Heart right ventricle (tissue), 16 donors: ENCODE measurements around the gene MEGF11. TPM values are rescaled to one million over a fixed set of nuclear protein-coding genes. Genes with fewer than 3 reads are reported as not detected.
A peak's percentile ranks its signal among the peaks of the same experiment; 100 is the strongest.

Source experiments
- ATAC-seq, 8 donors: fragments of 200-7000 bp; cut with Tn5 transposase; one replicate each; pipeline ENCODE4 v1.9.1; 2020; ENCODE audit warnings: mild to moderate bottlenecking in 8 of 8, moderate library complexity in 8 of 8, moderate number of reproducible peaks in 1 of 8
- DNase-seq, 2 donors: peaks; one replicate each; pipeline ENCODE4 v3.0.0-alpha.2; 2020
- H3K27ac ChIP-seq, 10 donors: fragments of 200-600 bp; sonication (generic) in 2 of 10; one replicate each; pipeline versions ENCODE4 v1.5.0 to v1.8.0; 2020 to 2022; ENCODE audit warnings: mild to moderate bottlenecking in 3 of 10
- H3K27me3 ChIP-seq, 7 donors: fragments of 200-600 bp; one replicate each; pipeline ENCODE4 v1.8.0; 2021 to 2022; ENCODE audit warnings: mild to moderate bottlenecking in 2 of 7
- H3K36me3 ChIP-seq, 9 donors: fragments of 200-600 bp; sonication (generic) in 1 of 9; one replicate each; pipeline versions ENCODE4 v1.5.0 to v1.8.0; 2020 to 2022; ENCODE audit warnings: mild to moderate bottlenecking in 2 of 9
- H3K4me1 ChIP-seq, 9 donors: fragments of 200-600 bp; sonication (generic) in 1 of 9; one replicate each; pipeline versions ENCODE4 v1.5.0 to v1.8.0; 2020 to 2022; ENCODE audit warnings: mild to moderate bottlenecking in 4 of 9
- H3K4me3 ChIP-seq, 10 donors: fragments of 200-600 bp; sonication (generic) in 2 of 10; one replicate each; pipeline versions ENCODE4 v1.5.0 to v1.8.0; 2020 to 2022; ENCODE audit warnings: mild to moderate bottlenecking in 7 of 10, moderate library complexity in 2 of 10
- H3K9me3 ChIP-seq, 11 donors: fragments of 200-600 bp in 10 of 11; sonication (generic) in 2 of 11; one replicate each; pipeline versions ENCODE4 v1.5.0 to v1.8.0; 2013 to 2022; ENCODE audit warnings: mild to moderate bottlenecking in 2 of 11, control low read depth in 1 of 11, moderate library complexity in 1 of 11
- WGBS, 2 donors: extraction: QIAGEN DNeasy Blood & Tissue Kit; methylation state at CpG; one replicate each; pipeline ENCODE4 v1.1.7; 2013; ENCODE audit warnings: inconsistent platforms in 1 of 2; 5-methylcytosine and 5-hydroxymethylcytosine counted together
- intact Hi-C, 10 donors: fragments of 100-400 bp; cut with DNase I; formaldehyde crosslinking; loops; one replicate each; pipeline versions ENCODE4 v1.11.1 to v1.14.2; 2022
- polyA plus RNA-seq, 2 donors: library from polyadenylated mRNA; stranded (reverse); fragments of 200-250 nt; gene quantifications; one replicate each; pipeline ENCODE4 v1.2.3, GENCODE V29; 2013
- total RNA-seq, 10 donors: library from RNA; stranded (reverse); fragmentation: NEBNext Ultra II Directional in 3 of 10; extraction: Animal tissue kit (Norgen Biotek cat#: 25700) in 3 of 10; gene quantifications; one replicate each; pipeline versions ENCODE4 v1.2.1 to v1.2.4, GENCODE V29; 2021 to 2023
- TF ChIP-seq, protein P1 (sequence below), 9 donors: fragments of 200-600 bp; sonication (generic) in 2 of 9; IDR thresholded peaks; one replicate each; pipeline versions ENCODE4 v1.5.0 to v1.8.0; 2021 to 2022; ENCODE audit warnings: antibody characterized with exemption in 9 of 9, mild to moderate bottlenecking in 5 of 9, moderate library complexity in 1 of 9
- donor health status: Arrhythmogenic right ventricular cardiomyopathy.
- donor health status: ischemic (EF 13 %, LVEDD 7.1; RV severe dilation, severe dysfunction).
- donor health status: healthy with polysubstance abuse.
- donor health status: DM: no; HTN: yes; CAD: no.
- donor health status: DM: no; HTN: no; CAD: no.
- donor health status: ischemic (EF 25% LVEDD 6.9; RV normal size, moderate dysfunction).
- donor health status: ischemic (EF 25% LVEDD 5.7; RV mildly dilated, moderate dysfunction).
- donor health status: healthy.
- donor health status: DM: yes; HTN: yes; CAD: no.
- donor health status: Ischemic cardiomyopathy.
- donor health status: ischemic (EF 35%, LVEDD 5.7; RV mildly dilated, moderate dysfunction).
- donor health status: nonischemic (EF 11% LVEDD 7.7; RV severe dilation, severe dysfunction).
- donor health status: DM: yes; HTN: yes; CAD: no.
- donor health status: PGD.
- donor health status: ischemic (EF 29% LVEDD 5.4; RV normal size, mild dysfunction).
- donor health status: nonischemic (EF 23%, LVEDD 6.1; RV moderate dilation, normal function).

Gene MEGF11
- total and polyA plus RNA-seq, 12 donors, result 0.03 TPM; not detected in 11

DNA sequence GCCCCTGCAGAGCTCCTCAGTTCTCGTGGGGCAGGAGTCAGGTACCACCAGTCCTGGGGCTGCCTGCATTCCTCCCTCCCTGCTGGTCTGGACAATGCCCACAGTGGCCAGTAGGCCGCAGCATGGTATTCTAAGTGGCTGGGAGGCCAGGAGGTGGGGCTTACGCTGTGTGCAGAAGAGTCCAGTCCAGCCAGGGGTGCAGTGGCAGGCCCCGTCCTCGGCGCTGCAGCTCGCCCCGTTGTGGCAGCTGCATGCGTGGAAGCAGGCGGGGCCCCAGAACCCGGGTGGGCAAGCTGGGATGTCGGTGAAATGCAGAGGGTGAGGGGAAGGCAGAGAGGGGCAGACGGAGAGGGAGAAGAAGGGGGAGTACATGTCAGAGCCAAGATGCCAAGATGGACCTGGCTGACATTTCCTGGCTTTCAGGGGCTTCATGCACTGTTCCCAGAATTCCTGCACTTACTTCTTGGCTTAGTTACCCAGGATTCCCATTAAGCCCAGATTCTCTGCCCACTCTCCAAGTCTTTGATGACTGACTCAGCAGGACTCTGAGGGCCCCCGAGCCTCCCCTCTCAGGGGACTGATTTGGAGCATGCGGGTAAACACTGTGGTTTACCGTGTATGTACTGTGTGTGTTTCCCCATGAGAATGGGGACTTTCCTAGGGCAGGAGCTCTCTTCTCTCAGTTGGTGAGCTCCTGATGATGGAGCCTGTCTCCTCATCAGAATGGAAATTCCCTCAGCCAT is 336.7 kb downstream of the MEGF11 start:
- peak; percentile 41 to 44 for DNase-seq
- no peaks in the 10 kb centered on the region for H3K27me3 ChIP-seq
- no peak overlapping the region for H3K4me3 ChIP-seq
- 34 to 39% methylated on average over 16 of the region's 16 CpGs for WGBS, 2 donors
- no peak overlapping the region for H3K27ac ChIP-seq
- peak; percentile 82 to 93 (median 90) for ATAC-seq
- peaks cover 0 to 19% (median 0%) of the 10 kb centered on the region in 9 donors for H3K36me3 ChIP-seq
- TF ChIP-seq, protein P1, sequence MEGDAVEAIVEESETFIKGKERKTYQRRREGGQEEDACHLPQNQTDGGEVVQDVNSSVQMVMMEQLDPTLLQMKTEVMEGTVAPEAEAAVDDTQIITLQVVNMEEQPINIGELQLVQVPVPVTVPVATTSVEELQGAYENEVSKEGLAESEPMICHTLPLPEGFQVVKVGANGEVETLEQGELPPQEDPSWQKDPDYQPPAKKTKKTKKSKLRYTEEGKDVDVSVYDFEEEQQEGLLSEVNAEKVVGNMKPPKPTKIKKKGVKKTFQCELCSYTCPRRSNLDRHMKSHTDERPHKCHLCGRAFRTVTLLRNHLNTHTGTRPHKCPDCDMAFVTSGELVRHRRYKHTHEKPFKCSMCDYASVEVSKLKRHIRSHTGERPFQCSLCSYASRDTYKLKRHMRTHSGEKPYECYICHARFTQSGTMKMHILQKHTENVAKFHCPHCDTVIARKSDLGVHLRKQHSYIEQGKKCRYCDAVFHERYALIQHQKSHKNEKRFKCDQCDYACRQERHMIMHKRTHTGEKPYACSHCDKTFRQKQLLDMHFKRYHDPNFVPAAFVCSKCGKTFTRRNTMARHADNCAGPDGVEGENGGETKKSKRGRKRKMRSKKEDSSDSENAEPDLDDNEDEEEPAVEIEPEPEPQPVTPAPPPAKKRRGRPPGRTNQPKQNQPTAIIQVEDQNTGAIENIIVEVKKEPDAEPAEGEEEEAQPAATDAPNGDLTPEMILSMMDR (IDR thresholded peaks at IDR 0.05), result peak; percentile 31 to 71 (median 62)
- H3K4me1 ChIP-seq, result peaks cover 0 to 21% (median 10%) of the 10 kb centered on the region in 9 donors
- intact Hi-C loops, result loop anchor here in 8 of 10 donors (5.0 to 10.0 kb wide), 5 partner anchors 275 to 370 kb away; no protein-coding TSS in a partner anchor
- H3K9me3 ChIP-seq, result no peaks in the 10 kb centered on the region

DNA sequence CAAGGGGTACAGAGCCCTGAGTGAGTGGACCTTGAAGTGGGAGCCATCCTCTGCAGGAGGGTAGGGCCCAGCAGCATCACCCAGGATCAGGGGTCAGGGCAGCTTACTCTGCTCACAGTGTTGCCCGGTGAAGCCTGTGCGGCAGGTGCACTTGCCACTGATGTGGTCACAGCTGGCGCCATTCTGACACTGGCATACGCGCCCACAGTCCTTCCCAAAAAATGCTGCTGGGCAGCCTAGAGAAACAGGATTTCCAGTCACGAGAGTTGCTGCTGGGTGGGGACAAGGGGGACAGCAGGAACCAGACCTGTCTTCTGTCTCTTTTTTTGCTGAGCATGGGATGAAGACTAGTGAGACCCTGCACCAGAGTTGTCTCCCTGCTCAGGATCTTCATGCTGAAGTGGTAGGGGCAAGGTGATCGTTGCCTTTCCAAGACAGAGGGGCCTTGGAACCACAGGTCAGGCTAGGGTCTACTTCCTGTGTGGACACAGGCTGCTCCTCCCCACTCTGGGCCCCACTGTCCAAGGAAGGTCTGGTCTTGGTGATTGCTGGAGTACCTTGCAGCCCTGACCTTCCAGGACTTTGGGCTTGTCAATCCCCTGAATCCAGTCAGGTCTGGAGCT is 337.4 kb downstream of the MEGF11 start:
- peaks cover 0 to 20% (median 10%) of the 10 kb centered on the region in 9 donors for H3K4me1 ChIP-seq
- TF ChIP-seq, protein P1 (IDR thresholded peaks at IDR 0.05), result no peak
- H3K27me3 ChIP-seq, result no peaks in the 10 kb centered on the region
- H3K36me3 ChIP-seq, result peaks cover 0 to 26% (median 0%) of the 10 kb centered on the region in 9 donors
- no peak overlapping the region for H3K27ac ChIP-seq
- intact Hi-C loops, result loop anchor here in 8 of 10 donors (5.0 to 10.0 kb wide), 5 partner anchors 276 to 371 kb away; no protein-coding TSS in a partner anchor
- ATAC-seq (peak in 2 of 8 donors; percentile 8 to 45), DNase-seq (no peak)
- no peaks in the 10 kb centered on the region for H3K9me3 ChIP-seq
- H3K4me3 ChIP-seq, result no peak overlapping the region
- 89 to 91% methylated on average over 7 of the region's 7 CpGs for WGBS, 2 donors

DNA sequence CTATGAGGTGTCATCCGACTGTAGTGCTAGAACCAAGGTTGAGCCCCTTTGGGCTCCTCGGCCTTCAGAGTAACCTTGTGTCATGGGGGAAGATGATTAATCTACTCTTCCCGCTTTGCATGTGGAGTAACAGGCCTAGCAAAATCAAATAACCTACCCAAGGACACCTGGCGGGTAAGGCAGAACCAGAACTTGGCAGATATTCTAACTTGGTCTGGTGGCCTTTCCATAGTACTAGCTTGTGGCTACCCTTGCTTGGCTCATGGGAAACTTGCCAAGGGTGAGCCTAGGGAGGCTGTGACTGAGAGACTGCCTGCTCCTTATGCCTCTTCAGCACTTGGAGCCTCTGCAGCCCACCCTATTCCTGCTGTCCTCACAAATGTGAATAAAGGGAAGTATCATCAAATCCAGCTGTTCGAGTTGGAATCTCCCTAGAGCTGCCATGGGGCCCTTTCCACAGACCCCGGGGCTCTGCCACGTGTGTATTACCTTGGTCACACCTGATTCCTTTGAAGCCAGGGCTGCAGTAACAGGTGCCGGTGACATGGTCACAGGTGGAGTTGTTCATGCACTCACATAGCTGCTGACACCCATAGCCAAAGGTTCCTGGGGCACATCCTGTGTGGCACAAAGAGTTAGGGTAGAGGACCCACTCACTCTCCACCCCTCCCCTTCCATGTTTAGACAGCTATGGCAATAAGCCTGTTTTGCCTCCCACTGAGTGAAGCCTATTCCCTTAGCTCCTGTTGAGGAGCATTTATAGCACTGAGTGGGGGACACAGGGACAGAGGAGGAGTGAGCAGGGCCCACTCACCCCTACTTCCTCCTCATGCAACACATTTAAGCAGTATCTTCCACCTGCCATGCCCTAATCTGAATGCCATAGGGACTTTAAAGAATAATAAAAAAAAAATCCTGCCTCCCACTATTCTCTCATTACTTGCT is 338.3 kb downstream of the MEGF11 start:
- H3K27ac ChIP-seq, result no peak overlapping the region
- H3K36me3 ChIP-seq, result peaks cover 0 to 34% (median 0%) of the 10 kb centered on the region in 9 donors
- no peak for DNase-seq
- TF ChIP-seq, protein P1 (IDR thresholded peaks at IDR 0.05), result no peak
- H3K4me1 ChIP-seq, result peaks cover 0 to 12% (median 9%) of the 10 kb centered on the region in 9 donors
- no peaks in the 10 kb centered on the region for H3K9me3 ChIP-seq
- ATAC-seq, result no peak
- no peak overlapping the region for H3K4me3 ChIP-seq
- 88 to 89% methylated on average over 8 of the region's 8 CpGs for WGBS, 2 donors
- no peaks in the 10 kb centered on the region for H3K27me3 ChIP-seq
- intact Hi-C loops, result loop anchor here in 8 of 10 donors (5.0 to 10.0 kb wide), 5 partner anchors 277 to 372 kb away; no protein-coding TSS in a partner anchor
